KMS-11 (cell line): ENCODE results near the gene RASD2.

Source experiments
- H2AFZ ChIP-seq: fragments of 200-600 bp; sonication (generic); 2 replicates; pipeline ENCODE4 v1.6.1; 2016; ENCODE audit warnings: antibody characterized with exemption, mixed run types, low read depth
- H3K27ac ChIP-seq: fragments of 200-600 bp; sonication (generic); 2 replicates; pipeline ENCODE4 v1.6.1; 2016; ENCODE audit warnings: mild to moderate bottlenecking, mixed run types
- H3K27me3 ChIP-seq: fragments of 200-600 bp; sonication (generic); 2 replicates; pipeline ENCODE4 v1.6.1; 2017; ENCODE audit warnings: mild to moderate bottlenecking, low read depth, mixed run types, moderate library complexity; ENCODE audit not compliant: insufficient read depth
- H3K36me3 ChIP-seq: fragments of 200-600 bp; sonication (generic); 2 replicates; pipeline ENCODE4 v1.6.1; 2017; ENCODE audit warnings: mild to moderate bottlenecking, mixed run types; ENCODE audit not compliant: insufficient read depth
- H3K4me1 ChIP-seq: fragments of 200-600 bp; sonication (generic); 2 replicates; pipeline ENCODE4 v1.6.1; 2016; ENCODE audit warnings: mild to moderate bottlenecking, low read depth, mixed run types; ENCODE audit not compliant: poor library complexity, severe bottlenecking
- H3K4me2 ChIP-seq: fragments of 200-600 bp; sonication (generic); 2 replicates; pipeline ENCODE4 v1.7.0; 2016; ENCODE audit warnings: mild to moderate bottlenecking, mixed run types
- H3K4me3 ChIP-seq: fragments of 200-600 bp; sonication (generic); IDR thresholded peaks from 2 replicates; pipeline ENCODE4 v1.6.1; 2017; ENCODE audit warnings: low read depth, low read length, mixed read lengths; ENCODE audit not compliant: insufficient read depth
- H3K79me2 ChIP-seq: fragments of 200-600 bp; sonication (generic); 2 replicates; pipeline ENCODE4 v1.6.1; 2016; ENCODE audit warnings: low read depth, mixed run types; ENCODE audit not compliant: insufficient read depth
- H3K9ac ChIP-seq: fragments of 200-600 bp; sonication (generic); 2 replicates; pipeline ENCODE4 v1.6.1; 2016; ENCODE audit warnings: mild to moderate bottlenecking, mixed run types
- H4K20me1 ChIP-seq: fragments of 200-600 bp; sonication (generic); 2 replicates; pipeline ENCODE4 v1.6.1; 2016; ENCODE audit warnings: mild to moderate bottlenecking, mixed run types; ENCODE audit not compliant: insufficient read depth
- CTCF ChIP-seq: fragments of 200-600 bp; sonication (generic); conservative IDR thresholded peaks from 2 replicates; pipeline ENCODE4 v1.6.1; 2017; ENCODE audit warnings: low read depth, mild to moderate bottlenecking, antibody characterized with exemption, low read length, moderate library complexity, mixed read lengths

Gene RASD2

GRCh38 chr22:35560366-35560765, 19.7 kb downstream of the RASD2 start:
- Histone ChIP-seq H3K36me3 (no peaks in the 10 kb centered on the region), H3K9ac (no peak overlapping the region), H3K4me2 (no peak overlapping the region), H3K4me3 (no peak overlapping the region), H3K27ac (no peak overlapping the region), H4K20me1 (no peaks in the 10 kb centered on the region), H2AFZ (no peak overlapping the region), H3K79me2 (no peaks in the 10 kb centered on the region), H3K4me1 (peaks cover 4% of the 10 kb centered on the region), H3K27me3 (peaks cover 12% of the 10 kb centered on the region; the same call in 1 of the 2 replicates)
- no peak for TF ChIP-seq CTCF

GRCh38 chr22:35560824-35561223, 20.2 kb downstream of the RASD2 start:
- H3K4me3 ChIP-seq = no peak overlapping the region
- H3K27me3 ChIP-seq = peaks cover 12% of the 10 kb centered on the region; the same call in 1 of the 2 replicates
- H3K79me2 ChIP-seq = no peaks in the 10 kb centered on the region
- TF ChIP-seq CTCF = no peak
- H2AFZ ChIP-seq = no peak overlapping the region
- no peak overlapping the region for H3K4me2 ChIP-seq
- H3K27ac ChIP-seq = no peak overlapping the region
- no peaks in the 10 kb centered on the region for H4K20me1 ChIP-seq
- H3K36me3 ChIP-seq = no peaks in the 10 kb centered on the region
- no peak overlapping the region for H3K9ac ChIP-seq
- peaks cover 4% of the 10 kb centered on the region for H3K4me1 ChIP-seq

- H3K4me3 ChIP-seq = no peak overlapping the region
- H3K4me2 ChIP-seq = no peak overlapping the region
- no peaks in the 10 kb centered on the region for H3K36me3 ChIP-seq
- no peaks in the 10 kb centered on the region for H4K20me1 ChIP-seq
- no peak for TF ChIP-seq CTCF
- H3K27ac ChIP-seq = no peak overlapping the region
- H3K9ac ChIP-seq = no peak overlapping the region
- no peak overlapping the region for H2AFZ ChIP-seq
- H3K27me3 ChIP-seq = peaks cover 9% of the 10 kb centered on the region; the same call in 1 of the 2 replicates
- no peaks in the 10 kb centered on the region for H3K79me2 ChIP-seq
- peaks cover 4% of the 10 kb centered on the region for H3K4me1 ChIP-seq
These were observed 21.3 kb downstream of the RASD2 start for GRCh38 chr22:35561796-35562526.

DNA sequence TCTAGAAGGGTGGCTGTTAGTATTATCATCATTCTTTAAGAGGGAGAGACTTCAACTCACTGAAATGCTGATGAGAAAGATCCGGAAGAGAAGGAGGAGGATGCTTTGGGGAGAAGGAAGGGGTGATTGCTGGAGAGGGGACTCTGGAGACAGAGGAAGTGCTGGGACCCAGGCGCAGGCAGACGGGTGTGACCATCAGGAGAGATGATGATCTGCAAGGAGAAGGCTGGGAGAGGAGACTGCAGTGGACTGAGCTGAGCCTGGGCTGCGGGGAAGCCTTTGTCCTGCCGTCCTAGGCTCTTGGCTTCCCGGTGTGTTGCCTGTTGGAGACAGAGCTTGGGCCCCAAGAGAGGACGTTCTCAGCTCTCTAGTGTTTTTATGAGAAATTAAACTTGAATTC, 22.6 kb downstream of the RASD2 start:
- H3K27me3 ChIP-seq = peaks cover 12% of the 10 kb centered on the region; the same call in 1 of the 2 replicates
- H3K4me1 ChIP-seq = peaks cover 2% of the 10 kb centered on the region
- H2AFZ ChIP-seq = no peak overlapping the region
- no peak overlapping the region for H3K4me3 ChIP-seq
- H3K9ac ChIP-seq = no peak overlapping the region
- no peak overlapping the region for H3K27ac ChIP-seq
- H4K20me1 ChIP-seq = no peaks in the 10 kb centered on the region
- no peak for TF ChIP-seq CTCF
- no peak overlapping the region for H3K4me2 ChIP-seq
- H3K36me3 ChIP-seq = no peaks in the 10 kb centered on the region
- H3K79me2 ChIP-seq = no peaks in the 10 kb centered on the region
